ENCODE results near the gene TSHZ2.

DNA sequence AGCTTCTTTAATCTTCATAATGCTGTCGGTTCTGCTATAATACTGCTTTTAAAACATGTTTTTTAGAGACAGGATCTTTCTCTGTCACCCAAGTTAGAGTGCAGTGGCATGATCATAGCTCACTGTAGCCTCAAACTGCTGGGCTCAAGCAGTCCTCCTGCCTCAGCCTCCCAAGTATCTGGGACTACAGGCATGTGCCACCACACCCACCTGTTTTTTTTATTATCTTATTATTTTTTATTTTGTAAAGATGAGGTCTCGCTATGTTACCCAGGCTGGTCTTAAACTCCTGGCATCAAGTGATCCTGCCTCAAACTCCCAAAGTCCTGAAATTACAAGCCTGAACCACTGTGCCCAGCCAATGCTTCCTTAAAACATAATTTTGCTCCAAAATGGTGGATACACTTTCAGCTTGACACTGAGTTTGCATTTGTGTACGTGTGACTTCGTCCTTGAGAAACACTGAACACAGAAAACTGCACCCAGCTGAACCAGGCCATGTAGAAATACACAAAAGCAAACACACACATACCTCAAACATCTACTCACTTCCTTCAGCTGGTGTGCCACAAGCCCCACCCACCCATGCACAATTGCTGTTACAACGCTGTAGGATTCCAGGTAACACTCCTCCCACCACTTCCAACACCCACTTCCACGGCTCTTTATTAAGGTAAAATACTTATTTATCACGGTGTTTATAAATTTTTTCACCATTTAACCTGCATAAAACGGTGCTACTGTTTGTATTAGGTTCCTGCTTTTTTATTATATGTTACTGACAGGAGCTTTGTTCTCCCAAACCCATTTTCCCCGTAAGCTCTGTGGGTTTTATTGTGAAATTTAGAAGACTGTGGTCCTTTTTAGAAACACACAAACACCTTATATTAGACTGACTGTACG, 109.1 kb downstream of the TSHZ2 start:
- TF ChIP-seq EP300 (IDR thresholded peaks at IDR 0.05; ENCODE audit: low read depth) (no peak), POLR2A (IDR thresholded peaks at IDR 0.05) (no peak)
